Measurements from ENCODE around the gene CPLX3.

GRCh38 chr15:74807282-74807681 lies 19.1 kb upstream of the CPLX3 start:
- TF ChIP-seq, protein P1, sequence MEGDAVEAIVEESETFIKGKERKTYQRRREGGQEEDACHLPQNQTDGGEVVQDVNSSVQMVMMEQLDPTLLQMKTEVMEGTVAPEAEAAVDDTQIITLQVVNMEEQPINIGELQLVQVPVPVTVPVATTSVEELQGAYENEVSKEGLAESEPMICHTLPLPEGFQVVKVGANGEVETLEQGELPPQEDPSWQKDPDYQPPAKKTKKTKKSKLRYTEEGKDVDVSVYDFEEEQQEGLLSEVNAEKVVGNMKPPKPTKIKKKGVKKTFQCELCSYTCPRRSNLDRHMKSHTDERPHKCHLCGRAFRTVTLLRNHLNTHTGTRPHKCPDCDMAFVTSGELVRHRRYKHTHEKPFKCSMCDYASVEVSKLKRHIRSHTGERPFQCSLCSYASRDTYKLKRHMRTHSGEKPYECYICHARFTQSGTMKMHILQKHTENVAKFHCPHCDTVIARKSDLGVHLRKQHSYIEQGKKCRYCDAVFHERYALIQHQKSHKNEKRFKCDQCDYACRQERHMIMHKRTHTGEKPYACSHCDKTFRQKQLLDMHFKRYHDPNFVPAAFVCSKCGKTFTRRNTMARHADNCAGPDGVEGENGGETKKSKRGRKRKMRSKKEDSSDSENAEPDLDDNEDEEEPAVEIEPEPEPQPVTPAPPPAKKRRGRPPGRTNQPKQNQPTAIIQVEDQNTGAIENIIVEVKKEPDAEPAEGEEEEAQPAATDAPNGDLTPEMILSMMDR (conservative IDR thresholded peaks at IDR 0.05; ENCODE audit: low read length) = no peak
- TF ChIP-seq EZH2phosphoT487 (IDR thresholded peaks at IDR 0.05; ENCODE audit: borderline replicate concordance) = no peak

All from Loucy (cell line).